ENCODE measurements around the gene PSMC1.

GRCh38 chr14:90266441-90267154, 10.2 kb downstream of the PSMC1 start:
- TF ChIP-seq TAF1 (IDR thresholded peaks at IDR 0.05; ENCODE audit: borderline replicate concordance, low read depth, low read length), result no peak
- TF ChIP-seq, protein P1, sequence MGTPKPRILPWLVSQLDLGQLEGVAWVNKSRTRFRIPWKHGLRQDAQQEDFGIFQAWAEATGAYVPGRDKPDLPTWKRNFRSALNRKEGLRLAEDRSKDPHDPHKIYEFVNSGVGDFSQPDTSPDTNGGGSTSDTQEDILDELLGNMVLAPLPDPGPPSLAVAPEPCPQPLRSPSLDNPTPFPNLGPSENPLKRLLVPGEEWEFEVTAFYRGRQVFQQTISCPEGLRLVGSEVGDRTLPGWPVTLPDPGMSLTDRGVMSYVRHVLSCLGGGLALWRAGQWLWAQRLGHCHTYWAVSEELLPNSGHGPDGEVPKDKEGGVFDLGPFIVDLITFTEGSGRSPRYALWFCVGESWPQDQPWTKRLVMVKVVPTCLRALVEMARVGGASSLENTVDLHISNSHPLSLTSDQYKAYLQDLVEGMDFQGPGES (IDR thresholded peaks at IDR 0.05; ENCODE audit: low read depth, low read length), result no peak
- TF ChIP-seq ELF1 (IDR thresholded peaks at IDR 0.05), result no peak
- TF ChIP-seq, protein P2, sequence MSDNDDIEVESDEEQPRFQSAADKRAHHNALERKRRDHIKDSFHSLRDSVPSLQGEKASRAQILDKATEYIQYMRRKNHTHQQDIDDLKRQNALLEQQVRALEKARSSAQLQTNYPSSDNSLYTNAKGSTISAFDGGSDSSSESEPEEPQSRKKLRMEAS (IDR thresholded peaks at IDR 0.05; ENCODE audit: low read depth), result no peak
- TF ChIP-seq CTCF (IDR thresholded peaks at IDR 0.05), result no peak
- TF ChIP-seq FOXM1 (IDR thresholded peaks at IDR 0.05; ENCODE audit: low read depth), result no peak
- TF ChIP-seq YY1 (IDR thresholded peaks at IDR 0.05; ENCODE audit: low read depth), result no peak
- no peak for TF ChIP-seq RCOR1 (IDR thresholded peaks at IDR 0.05; ENCODE audit: low read length)
- TF ChIP-seq, protein P3, sequence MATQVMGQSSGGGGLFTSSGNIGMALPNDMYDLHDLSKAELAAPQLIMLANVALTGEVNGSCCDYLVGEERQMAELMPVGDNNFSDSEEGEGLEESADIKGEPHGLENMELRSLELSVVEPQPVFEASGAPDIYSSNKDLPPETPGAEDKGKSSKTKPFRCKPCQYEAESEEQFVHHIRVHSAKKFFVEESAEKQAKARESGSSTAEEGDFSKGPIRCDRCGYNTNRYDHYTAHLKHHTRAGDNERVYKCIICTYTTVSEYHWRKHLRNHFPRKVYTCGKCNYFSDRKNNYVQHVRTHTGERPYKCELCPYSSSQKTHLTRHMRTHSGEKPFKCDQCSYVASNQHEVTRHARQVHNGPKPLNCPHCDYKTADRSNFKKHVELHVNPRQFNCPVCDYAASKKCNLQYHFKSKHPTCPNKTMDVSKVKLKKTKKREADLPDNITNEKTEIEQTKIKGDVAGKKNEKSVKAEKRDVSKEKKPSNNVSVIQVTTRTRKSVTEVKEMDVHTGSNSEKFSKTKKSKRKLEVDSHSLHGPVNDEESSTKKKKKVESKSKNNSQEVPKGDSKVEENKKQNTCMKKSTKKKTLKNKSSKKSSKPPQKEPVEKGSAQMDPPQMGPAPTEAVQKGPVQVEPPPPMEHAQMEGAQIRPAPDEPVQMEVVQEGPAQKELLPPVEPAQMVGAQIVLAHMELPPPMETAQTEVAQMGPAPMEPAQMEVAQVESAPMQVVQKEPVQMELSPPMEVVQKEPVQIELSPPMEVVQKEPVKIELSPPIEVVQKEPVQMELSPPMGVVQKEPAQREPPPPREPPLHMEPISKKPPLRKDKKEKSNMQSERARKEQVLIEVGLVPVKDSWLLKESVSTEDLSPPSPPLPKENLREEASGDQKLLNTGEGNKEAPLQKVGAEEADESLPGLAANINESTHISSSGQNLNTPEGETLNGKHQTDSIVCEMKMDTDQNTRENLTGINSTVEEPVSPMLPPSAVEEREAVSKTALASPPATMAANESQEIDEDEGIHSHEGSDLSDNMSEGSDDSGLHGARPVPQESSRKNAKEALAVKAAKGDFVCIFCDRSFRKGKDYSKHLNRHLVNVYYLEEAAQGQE (IDR thresholded peaks at IDR 0.05; ENCODE audit: low read depth, low read length), result no peak
- no peak for TF ChIP-seq TEAD4 (IDR thresholded peaks at IDR 0.05; ENCODE audit: borderline replicate concordance, insufficient read depth)
- no peak for TF ChIP-seq FOXJ3 (CRISPR knock-in tag; IDR thresholded peaks at IDR 0.05)
- no peak for TF ChIP-seq POLR2AphosphoS5 (IDR thresholded peaks at IDR 0.05; ENCODE audit: low read depth, low read length)
